ENCODE data around the gene CASQ2.

The CASQ2 gene

DNA sequence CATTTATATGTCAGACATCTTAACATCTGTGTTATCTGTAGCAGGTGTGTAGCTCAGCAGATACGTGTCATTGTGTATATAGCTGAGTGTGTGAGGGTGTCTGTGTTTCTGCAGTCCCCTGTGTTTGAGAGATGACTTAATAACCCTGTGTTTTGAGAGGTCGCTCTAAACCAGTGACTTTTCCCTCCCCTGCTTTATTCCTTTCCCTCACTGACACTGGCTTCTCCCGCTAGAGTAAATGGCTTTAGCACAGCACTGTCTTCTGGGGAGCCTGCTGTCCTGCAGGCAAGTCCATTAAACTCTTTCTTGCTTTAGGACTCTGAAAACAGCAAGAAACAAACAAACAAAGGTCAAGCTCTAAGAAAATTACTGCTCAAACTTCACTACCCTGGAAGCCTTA lies 73.7 kb downstream of the CASQ2 start:
- DNase-seq (ENCODE audit: low spot score) = no peak

DNA sequence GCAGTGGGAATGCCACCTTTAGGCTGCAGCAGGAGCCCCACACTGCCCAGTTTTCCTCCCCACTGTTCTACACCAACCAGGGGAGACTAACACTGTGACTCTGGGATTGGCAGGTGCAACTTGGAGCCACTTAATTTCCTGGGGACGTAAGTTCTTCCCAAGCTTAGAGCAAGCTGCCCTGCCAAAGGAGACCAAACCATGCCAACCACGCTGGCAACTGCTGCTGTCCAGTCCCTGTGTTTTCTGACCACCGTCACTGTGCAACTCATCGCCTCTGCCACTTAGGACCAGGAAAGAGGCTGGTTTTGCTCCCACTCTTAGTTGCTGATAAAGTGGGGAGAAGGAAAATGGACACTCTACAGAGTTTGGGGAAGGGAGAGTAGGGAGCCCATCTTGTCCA lies 76.3 kb downstream of the CASQ2 start:
- no peak for DNase-seq (ENCODE audit: low spot score)

DNA sequence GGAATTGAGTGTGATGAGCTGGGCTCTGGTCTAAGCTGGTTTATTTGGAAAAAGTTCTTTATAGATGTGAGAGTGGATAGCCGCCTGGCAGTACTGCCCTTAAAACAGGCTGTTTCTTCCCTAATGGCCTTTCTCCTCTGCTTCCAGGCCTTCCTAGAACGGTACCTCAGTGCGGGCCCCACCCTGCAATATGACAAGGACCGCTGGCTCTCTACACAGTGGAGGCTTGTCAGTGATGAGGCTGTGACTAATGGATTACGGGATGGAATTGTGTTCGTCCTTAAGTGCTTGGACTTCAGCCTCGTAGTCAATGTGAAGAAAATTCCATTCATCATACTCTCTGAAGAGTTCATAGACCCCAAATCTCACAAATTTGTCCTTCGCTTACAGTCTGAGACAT lies 77.5 kb downstream of the CASQ2 start:
- DNase-seq (ENCODE audit: low spot score) = no peak

DNA sequence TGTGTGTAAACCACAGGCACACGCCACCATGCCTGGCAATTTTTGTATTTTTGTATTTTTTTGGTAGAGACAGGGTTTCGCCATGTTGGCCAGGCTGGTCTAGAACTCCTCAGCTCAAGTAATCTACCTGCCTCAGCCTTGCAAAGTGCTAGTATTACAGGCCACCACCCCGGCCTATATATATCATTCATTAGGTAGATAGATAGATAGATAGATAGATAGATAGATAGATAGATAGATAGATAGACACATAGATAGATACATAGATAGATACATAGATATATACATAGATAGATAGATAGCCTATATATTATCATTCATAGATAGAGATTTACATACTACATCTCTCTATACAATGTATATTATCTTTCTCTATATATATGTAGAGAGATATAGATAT lies 80.8 kb downstream of the CASQ2 start:
- DNase-seq (ENCODE audit: low spot score) = no peak

DNA sequence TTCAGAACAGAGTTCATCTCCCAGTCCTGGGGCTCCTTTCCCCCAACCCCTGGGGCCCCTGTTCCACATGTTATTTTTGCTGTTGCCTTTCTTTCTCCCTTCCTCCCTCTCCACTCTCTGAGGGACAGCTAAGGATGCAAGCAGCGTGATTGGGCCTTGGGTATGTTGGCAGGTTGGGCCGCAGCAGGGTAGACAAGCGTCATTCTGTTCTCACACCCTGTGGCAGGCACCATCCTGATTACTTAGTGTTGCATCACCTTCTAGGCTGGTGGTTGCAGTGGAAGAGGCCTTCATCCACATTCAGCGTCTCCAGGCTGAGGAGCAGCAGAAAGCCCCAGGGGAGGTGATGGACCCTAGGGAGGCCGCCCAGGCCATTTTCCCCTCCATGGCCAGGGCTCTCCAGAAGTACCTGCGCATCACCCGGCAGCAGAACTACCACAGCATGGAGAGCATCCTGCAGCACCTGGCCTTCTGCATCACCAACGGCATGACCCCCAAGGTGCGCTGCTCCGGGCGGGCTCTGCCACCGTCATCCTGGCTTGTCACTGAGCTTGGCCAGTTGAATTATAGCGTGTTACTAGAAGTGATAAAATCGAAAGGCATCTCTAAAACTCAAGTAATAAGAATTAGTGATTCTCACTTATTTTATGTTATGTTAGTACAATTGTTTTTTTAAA lies 83.3 kb downstream of the CASQ2 start:
- DNase-seq (ENCODE audit: low spot score) = no peak

DNA sequence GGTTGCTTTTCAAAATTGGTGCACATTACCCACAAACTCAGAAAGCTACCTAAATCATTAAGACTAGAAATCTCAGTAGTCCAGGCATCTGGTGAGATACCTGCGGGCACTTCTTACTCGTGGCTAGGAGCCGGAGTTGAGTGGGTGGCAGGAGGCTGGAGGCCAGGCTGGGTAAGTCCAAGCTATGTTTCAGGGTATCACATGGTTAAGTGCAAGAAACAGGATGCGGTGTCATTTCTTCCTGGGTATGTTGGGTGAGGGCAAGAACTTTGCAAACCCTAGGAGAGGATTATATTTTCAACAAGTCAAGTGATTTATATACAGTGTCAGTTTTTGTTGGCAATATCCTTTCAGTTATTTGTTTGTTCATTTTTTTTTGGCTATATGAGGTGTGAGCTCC lies 85.7 kb downstream of the CASQ2 start:
- DNase-seq (ENCODE audit: low spot score) = no peak

DNA sequence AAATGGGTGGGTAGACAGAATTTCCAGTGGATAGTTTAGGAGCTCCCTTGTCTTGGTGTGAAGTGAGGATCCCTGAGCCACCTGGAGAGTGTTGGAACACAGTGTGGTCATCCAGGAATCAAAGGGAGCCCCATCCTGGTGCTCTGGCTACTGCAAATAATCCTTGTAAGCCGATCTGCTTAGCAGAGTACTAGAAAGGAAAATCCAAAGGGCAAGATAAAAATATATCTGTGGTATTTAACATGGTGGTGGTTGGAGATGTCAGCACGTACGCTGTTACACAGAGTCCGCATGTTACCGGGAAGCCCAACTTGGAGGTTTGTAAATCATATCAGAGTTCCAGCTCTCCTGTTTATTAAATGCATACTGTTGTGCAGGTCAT lies 87.8 kb downstream of the CASQ2 start:
- no peak for DNase-seq (ENCODE audit: low spot score)

- no peak for DNase-seq (ENCODE audit: low spot score)
These were observed 89.3 kb downstream of the CASQ2 start for GRCh38 chr1:115679141-115679611.

GRCh38 chr1:115678141-115678540 lies 90.4 kb downstream of the CASQ2 start:
- DNase-seq (ENCODE audit: low spot score) = no peak

DNA sequence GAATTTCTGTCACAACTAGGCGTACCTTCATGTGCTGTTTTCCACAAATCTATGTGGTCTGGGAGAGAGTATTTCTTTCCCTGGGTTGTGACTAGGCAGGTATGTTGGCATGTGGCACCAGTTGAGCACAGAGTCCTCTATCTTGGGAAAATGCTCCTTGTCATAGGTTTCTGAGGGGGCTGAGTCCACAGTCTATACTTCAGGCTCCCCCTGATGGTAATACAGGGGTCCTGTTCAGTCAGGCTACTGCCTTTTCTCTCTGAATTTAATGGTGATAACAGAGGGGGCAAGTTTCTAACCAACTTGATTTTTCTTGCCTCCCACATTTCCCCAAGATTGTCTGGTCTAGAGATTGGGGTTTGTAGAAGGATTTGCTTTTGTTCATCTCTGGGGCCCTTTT lies 90.9 kb downstream of the CASQ2 start:
- DNase-seq (ENCODE audit: low spot score) = no peak

- DNase-seq (ENCODE audit: low spot score) = no peak
These were observed 91.3 kb downstream of the CASQ2 start for GRCh38 chr1:115677182-115677555.

DNA sequence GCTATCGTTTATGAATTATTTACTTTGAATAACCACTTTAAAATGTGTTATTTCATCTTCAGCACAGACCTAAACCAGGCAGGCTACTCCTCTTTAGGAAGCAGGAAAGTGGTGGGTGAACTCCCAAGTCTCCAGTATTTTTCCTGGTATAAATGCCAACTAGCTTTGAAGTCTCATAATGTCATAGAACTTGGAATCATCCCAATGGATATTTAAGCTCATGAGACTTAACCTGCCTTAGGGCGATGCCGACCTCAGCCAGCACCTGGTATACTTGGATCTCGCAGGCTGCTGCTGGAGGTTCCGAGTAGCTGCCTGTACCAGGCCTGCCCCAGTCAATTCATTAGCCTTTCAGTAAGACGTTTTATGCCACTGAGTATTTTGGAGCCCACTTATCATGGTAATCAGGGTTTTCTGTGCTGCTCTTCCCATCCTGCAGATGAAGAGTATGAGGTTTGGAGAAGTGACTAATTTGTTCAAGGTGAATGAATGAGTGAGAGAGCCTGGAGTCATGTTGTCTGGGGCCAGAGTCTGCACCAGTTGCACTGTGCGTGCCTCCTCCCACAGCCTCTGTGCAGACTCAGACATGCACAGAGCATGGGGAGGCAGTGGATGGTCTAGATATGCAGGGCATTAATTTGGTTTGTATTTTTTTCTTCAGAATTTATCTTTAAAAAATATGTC lies 91.9 kb downstream of the CASQ2 start:
- DNase-seq (ENCODE audit: low spot score) = no peak

- no peak for DNase-seq (ENCODE audit: low spot score)
These were observed 96.1 kb downstream of the CASQ2 start for GRCh38 chr1:115672224-115673009.

DNA sequence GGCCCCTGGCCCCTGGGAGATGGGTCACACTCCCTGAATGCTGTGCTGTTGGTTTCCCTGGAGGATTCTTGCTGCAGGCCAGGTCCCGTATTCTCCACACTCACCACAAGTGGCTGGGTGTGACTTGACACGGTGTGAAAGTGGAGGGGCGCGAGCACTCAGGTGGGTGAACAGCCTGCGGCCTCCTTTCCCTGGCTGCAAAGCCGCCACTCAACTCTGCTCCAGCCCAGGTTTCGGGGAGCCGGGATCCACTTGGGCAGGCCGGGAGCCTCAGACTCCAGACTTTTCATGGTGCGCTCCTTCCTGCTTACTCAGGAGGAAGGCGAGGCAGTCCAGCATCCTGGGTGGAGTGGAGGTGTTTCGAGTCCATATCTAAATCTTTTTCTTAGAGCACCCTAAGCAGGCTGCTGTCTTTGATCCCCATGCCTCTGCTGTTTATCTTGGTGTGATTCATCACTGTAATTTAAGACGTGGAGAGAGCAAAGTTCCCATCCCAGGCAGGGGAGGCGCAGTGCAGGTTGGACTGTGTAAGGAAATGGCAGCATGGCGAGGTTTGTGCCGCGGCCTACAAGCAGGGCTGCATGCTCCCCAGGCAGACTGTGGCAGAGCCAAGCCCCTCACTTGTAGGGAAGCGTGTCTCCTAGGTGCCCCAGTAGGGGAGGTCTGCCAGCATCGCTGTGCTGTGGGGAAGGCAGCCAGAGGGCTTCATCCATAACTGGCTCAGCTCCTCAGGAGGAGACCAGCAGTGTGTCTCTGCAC lies 97.2 kb downstream of the CASQ2 start:
- no peak for DNase-seq (ENCODE audit: low spot score)

DNA sequence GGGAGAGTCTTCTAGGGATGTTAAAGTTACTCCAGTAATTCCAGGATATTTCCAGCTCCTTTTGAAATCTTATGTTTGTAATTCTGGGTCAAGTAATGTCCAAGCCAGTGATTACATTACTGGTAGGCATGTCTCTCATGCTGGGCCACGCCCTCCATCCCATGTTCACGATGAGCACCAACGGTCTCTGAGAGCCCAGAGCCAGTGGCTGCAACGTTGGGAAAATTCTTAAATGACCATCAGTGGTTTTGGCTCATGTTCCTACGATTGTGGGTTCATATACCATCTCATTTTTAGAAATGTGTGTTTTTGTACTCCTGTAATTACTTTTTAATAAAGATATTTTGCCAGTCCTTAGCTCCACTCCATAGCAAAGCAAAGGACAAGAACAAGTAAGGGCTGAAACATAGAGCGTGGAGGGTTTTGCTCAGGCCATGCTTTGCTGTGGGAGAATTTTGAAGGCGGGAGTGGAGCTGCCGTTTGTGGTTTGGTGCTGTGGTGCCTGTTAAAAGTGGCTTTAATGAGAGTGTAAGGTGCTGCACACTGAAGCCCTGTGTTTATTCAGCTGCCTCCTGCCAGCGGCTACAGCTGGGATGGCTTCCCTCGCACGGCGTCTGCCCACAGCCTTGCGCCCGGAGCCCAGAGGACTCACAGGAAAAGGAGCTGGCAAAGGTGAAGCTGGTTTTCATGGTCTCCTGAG lies 97.9 kb downstream of the CASQ2 start:
- no peak for DNase-seq (ENCODE audit: low spot score)

DNA sequence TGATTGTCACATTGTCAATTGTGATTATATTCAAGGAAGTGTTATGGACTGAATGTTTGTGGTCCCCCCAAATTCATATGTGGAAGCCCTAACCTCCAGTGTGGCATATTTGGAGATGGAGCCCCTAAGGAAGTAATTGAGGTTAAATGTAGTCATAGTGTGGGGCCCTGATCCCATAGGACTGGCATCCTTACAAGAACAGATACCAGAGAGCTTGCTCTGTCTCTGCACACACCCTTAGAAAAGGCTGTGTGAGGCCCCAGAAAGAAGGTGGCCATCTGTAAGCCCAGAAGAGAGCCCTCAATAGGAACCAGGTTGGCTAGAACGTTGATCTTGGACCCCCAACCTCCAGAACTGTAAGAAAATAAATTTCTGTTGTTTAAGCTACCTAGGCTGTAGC lies 98.6 kb downstream of the CASQ2 start:
- no peak for DNase-seq (ENCODE audit: low spot score)

DNA sequence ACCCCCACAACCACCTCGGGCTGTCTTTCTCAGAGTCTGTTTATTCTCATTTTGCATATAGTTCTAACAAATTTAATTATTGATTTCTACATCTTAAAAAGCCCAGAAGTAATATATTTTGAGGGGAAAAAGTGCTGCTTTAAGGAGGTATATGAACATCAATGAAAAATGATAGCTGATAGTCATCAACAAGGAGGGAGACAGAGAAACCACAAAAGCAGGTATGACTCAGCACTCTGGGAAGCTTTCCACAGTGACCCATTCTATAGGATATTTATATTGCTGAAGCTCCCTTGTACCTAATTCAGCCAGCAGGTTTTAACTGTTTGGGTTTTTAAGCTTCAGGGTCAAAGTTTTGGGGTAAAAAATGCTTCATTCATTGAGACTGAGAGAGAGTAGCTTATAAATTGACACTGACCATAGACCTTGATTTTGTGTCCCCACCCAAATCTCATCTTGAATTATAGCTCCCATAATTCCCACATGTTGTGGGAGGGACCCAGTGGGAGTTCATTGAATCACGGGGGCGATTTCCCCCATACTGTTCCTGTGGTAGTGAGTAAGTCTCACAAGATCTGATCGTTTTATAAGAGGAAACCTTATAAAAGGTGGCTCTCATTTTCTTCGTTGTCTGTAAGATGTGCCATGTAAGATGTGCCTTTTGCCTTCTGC lies 99.4 kb downstream of the CASQ2 start:
- DNase-seq (ENCODE audit: low spot score) = no peak

DNA sequence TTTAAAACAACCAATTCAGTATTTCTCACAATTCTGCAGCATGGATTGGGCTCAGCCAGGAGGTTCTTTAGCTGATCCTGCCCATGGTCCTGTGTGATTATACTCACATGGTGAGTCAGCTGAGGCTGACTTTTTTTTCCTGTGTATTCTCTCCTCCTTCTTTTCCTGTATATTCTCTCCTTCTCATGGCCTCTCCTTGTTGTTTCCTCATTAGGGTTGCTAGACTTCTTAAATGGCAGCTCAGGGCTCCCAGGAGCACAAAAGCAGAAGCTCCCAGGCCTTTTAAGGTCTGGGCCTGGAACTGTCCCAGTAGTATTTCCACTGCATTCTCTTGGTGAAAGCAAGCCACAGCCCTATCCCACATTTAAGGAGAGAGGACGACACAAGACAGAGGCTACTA lies 99.9 kb downstream of the CASQ2 start:
- DNase-seq (ENCODE audit: low spot score) = no peak

DNA sequence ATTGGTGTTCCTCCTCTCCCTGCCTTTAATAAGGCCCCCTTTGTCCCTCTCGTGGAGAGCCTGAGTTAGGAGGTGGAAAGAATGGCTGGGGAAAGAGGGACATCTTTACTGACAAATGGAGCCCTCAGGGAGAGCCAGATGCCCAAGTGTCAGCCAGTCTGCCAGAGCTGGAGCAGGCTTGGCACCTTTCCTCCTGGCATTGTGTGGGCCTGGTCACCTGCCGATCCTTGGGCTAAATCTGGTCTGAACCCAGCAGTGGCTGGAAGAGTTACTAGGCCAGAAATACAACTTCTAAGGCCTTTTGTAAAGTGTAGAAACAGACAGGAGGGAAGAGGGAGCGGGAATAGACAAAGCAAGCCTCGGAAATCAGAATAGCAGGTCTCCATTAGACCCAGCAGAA lies 101.8 kb downstream of the CASQ2 start:
- DNase-seq (ENCODE audit: low spot score) = peak; percentile 89

DNA sequence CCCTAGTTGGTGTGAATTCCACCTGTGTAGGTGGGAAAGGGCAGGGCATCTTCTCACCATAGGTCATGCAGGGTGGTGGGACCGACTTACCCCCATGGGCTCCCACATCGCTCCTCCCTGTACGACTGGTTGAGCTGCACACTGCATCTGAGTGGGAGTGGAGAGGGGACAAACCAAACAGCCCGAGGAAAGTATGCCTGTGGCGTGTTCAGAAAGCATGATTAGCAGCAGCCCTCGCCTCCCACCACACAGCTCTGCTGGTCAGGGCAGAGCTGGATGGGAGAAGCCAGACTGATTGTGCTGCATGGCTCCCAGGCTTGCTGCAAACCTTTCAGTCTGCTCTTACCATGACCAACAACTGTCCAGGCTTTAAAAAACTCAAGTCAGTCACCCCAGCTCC lies 102.3 kb downstream of the CASQ2 start:
- DNase-seq (ENCODE audit: low spot score) = no peak

Data from cerebellar cortex (tissue), 1 donor.